HepG2 (cell line): Measurements from ENCODE around the gene IL17RC. TPM values are rescaled to one million over a fixed set of nuclear protein-coding genes. Genes with fewer than 3 reads are reported as not detected.

ENCODE experiments used
- CAMTA2 ChIP-seq: sonication (generic); formaldehyde crosslinking; IDR thresholded peaks from 2 replicates; pipeline ENCODE4 v1.4.0; 2020; ENCODE audit warnings: mild to moderate bottlenecking, missing genetic modification reagents, borderline replicate concordance
- CSRNP1 ChIP-seq: sonication (generic); formaldehyde crosslinking; IDR thresholded peaks from 2 replicates; pipeline ENCODE4 v1.8.1; 2023; ENCODE audit warnings: mild to moderate bottlenecking, missing genetic modification reagents
- FOXC1 ChIP-seq: sonication (generic); formaldehyde crosslinking; IDR thresholded peaks from 2 replicates; pipeline ENCODE4 v1.8.0; 2022; ENCODE audit warnings: mild to moderate bottlenecking, missing genetic modification reagents, borderline replicate concordance
- FOXP1 ChIP-seq, 2 experiments: fragments of 450-650 bp in 1 of 2; IDR thresholded peaks; 2 replicates each; pipeline ENCODE4 v1.6.1; 2017 to 2018; ENCODE audit warnings: antibody characterized with exemption in 1 of 2
- GMEB1 ChIP-seq: sonication (generic); formaldehyde crosslinking; IDR thresholded peaks from 2 replicates; pipeline ENCODE4 v1.5.1; 2020; ENCODE audit warnings: missing genetic modification reagents, mild to moderate bottlenecking, borderline replicate concordance
- HNRNPL ChIP-seq: fragments of 200-400 bp; formaldehyde crosslinking; IDR thresholded peaks from 2 replicates; pipeline ENCODE4 v1.6.1; 2017; ENCODE audit warnings: mild to moderate bottlenecking, low read depth, low read length
- IKZF4 ChIP-seq: sonication (generic); formaldehyde crosslinking; IDR thresholded peaks from 2 replicates; pipeline ENCODE4 v1.5.1; 2020; ENCODE audit warnings: borderline replicate concordance, mild to moderate bottlenecking, low read depth, missing genetic modification reagents; ENCODE audit errors: not compliant biosample characterization
- IRF2 ChIP-seq: IDR thresholded peaks from 2 replicates; pipeline ENCODE4 v1.6.1; 2018; ENCODE audit warnings: missing genetic modification reagents, missing compliant biosample characterization
- IRX3 ChIP-seq: sonication (generic); formaldehyde crosslinking; IDR thresholded peaks from 2 replicates; pipeline ENCODE4 v1.8.1; 2023; ENCODE audit warnings: mild to moderate bottlenecking, low read depth, missing genetic modification reagents, borderline replicate concordance
- KAT7 ChIP-seq: IDR thresholded peaks from 2 replicates; pipeline ENCODE4 v1.6.1; 2018; ENCODE audit warnings: borderline replicate concordance, missing compliant biosample characterization
- KDM5B ChIP-seq: sonication (generic); formaldehyde crosslinking; IDR thresholded peaks from 2 replicates; pipeline ENCODE4 v1.4.0; 2020; ENCODE audit warnings: missing genetic modification reagents, mild to moderate bottlenecking, borderline replicate concordance
- MTF2 ChIP-seq: sonication (generic); formaldehyde crosslinking; IDR thresholded peaks from 2 replicates; pipeline ENCODE4 v1.5.0; 2020; ENCODE audit warnings: missing genetic modification reagents, borderline replicate concordance
- POGZ ChIP-seq: sonication (generic); formaldehyde crosslinking; IDR thresholded peaks from 2 replicates; pipeline ENCODE4 v1.4.0; 2020; ENCODE audit warnings: mild to moderate bottlenecking, missing genetic modification reagents
- POLR2A ChIP-seq, 2 experiments: IDR thresholded peaks; 2 replicates each; pipeline ENCODE4 v1.6.1; 2011; ENCODE audit warnings: low read depth in 2 of 2, low read length in 2 of 2, mild to moderate bottlenecking in 1 of 2, moderate library complexity in 1 of 2; ENCODE audit not compliant: insufficient read depth in 1 of 2
- POLR2AphosphoS5 ChIP-seq: IDR thresholded peaks from 2 replicates; pipeline ENCODE4 v1.6.1; 2012; ENCODE audit warnings: low read depth, low read length
- SIN3B ChIP-seq: fragments of 150-350 bp; IDR thresholded peaks from 2 replicates; pipeline ENCODE4 v1.6.1; 2014; ENCODE audit warnings: low read length
- STAT6 ChIP-seq: sonication (generic); formaldehyde crosslinking; IDR thresholded peaks from 2 replicates; pipeline ENCODE4 v1.4.0; 2020; ENCODE audit warnings: missing genetic modification reagents, mild to moderate bottlenecking, borderline replicate concordance
- THAP11 ChIP-seq: IDR thresholded peaks from 2 replicates; pipeline ENCODE4 v1.6.1; 2016; ENCODE audit warnings: missing biosample characterization, missing genetic modification reagents
- ZFP1 ChIP-seq: IDR thresholded peaks from 2 replicates; pipeline ENCODE4 v1.6.1; 2016
- ZFX ChIP-seq: sonication (generic); formaldehyde crosslinking; IDR thresholded peaks from 2 replicates; pipeline ENCODE4 v1.4.0; 2020; ENCODE audit warnings: mild to moderate bottlenecking, low read depth, missing genetic modification reagents, moderate library complexity
- ZNF34 ChIP-seq: sonication (generic); formaldehyde crosslinking; IDR thresholded peaks from 2 replicates; pipeline ENCODE4 v1.4.0; 2020; ENCODE audit warnings: mild to moderate bottlenecking, missing genetic modification reagents, borderline replicate concordance
- ZNF354B ChIP-seq: sonication (generic); formaldehyde crosslinking; IDR thresholded peaks from 2 replicates; pipeline ENCODE4 v1.8.0; 2022; ENCODE audit warnings: mild to moderate bottlenecking, missing genetic modification reagents
- ZNF510 ChIP-seq: sonication (generic); formaldehyde crosslinking; IDR thresholded peaks from 2 replicates; pipeline ENCODE4 v1.4.0; 2020; ENCODE audit warnings: low read depth, mild to moderate bottlenecking, missing genetic modification reagents
- ZNF549 ChIP-seq: sonication (generic); formaldehyde crosslinking; IDR thresholded peaks from 2 replicates; pipeline ENCODE4 v1.5.0; 2020; ENCODE audit warnings: missing genetic modification reagents
- polyA plus RNA-seq, 8 experiments: library from polyadenylated mRNA; depleted of rRNA in 3 of 8; stranded (reverse) in 7 of 8; unstranded in 1 of 8; fragments of >200 nt; fragmentation: Illumina TruSeq in 4 of 8; extraction: Trizol in 4 of 8; gene quantifications; 2 replicates each; pipeline versions ENCODE4 v1.2.1 to v1.2.3, GENCODE V29; 2011 to 2016; ENCODE audit warnings: low read depth in 4 of 8, missing spikeins in 1 of 8, mixed read lengths in 1 of 8; ENCODE audit not compliant: insufficient read depth in 1 of 8
- total RNA-seq, 5 experiments: library from RNA; depleted of rRNA; stranded (reverse); fragments of >200 nt; fragmentation: Illumina TruSeq; extraction: Trizol; gene quantifications; 2 replicates each; pipeline ENCODE4 v1.2.3, GENCODE V29; 2016; ENCODE audit warnings: low read depth in 1 of 5

IL17RC gene
- total and polyA plus RNA-seq, 2 of the 13 experiments (the other 11 are each of a cell fraction or from before 2014, with no cell fraction given), result 20.7 to 24.0 TPM

GRCh38 chr3:9902372-9903237 lies 14.3 kb upstream of the IL17RC start, which contains the start of gene IL17RE (continued):
- TF ChIP-seq GMEB1 (CRISPR knock-in tag) (peak; percentile 45; the same call in 1 of the 2 replicates), IRF2 (peak; percentile 12; the same call in 1 of the 2 replicates), ZFX (peak; percentile 88), THAP11 (CRISPR knock-in tag) (peak; percentile 11), ZNF549 (CRISPR knock-in tag) (no peak), KAT7 (CRISPR knock-in tag) (no peak), ZNF354B (CRISPR knock-in tag) (0 out of 2 replicates have a peak, but pooled peaks have one; percentile 73), POGZ (peak; percentile 49), ZFP1 (CRISPR knock-in tag) (no peak), ZNF34 (CRISPR knock-in tag) (peak; percentile 2; the same call in 1 of the 2 replicates), IRX3 (peak; percentile 61; the same call in 1 of the 2 replicates), FOXC1 (CRISPR knock-in tag) (peak; percentile 84), STAT6 (CRISPR knock-in tag) (no peak), FOXP1 (IDR thresholded peaks at IDR 0.05) (no peak), FOXP1 (CRISPR knock-in tag; IDR thresholded peaks at IDR 0.05) (no peak), ZNF510 (peak; percentile 59; the same call in 1 of the 2 replicates), SIN3B (no peak), POLR2AphosphoS5 (peak; percentile 51; the same call in 1 of the 2 replicates), CSRNP1 (CRISPR knock-in tag) (0 out of 2 replicates have a peak, but pooled peaks have one; percentile 40), HNRNPL (peak; percentile 66; the same call in 1 of the 2 replicates), POLR2A (IDR thresholded peaks at IDR 0.05; ENCODE audit: insufficient read depth in 1 of 2, low read depth in 2 of 2, low read length in 2 of 2) (peak; percentile 47 to 75), KDM5B (CRISPR knock-in tag) (peak; percentile 84), MTF2 (CRISPR knock-in tag) (peak; percentile 82; the same call in 1 of the 2 replicates), CAMTA2 (CRISPR knock-in tag) (0 out of 2 replicates have a peak, but pooled peaks have one; percentile 31), IKZF4 (no peak)
